RWPE2 (cell line): ENCODE data around the gene EXOC7.
A peak's percentile ranks its signal among the peaks of the same experiment; 100 is the strongest.

Experiments used
- ATAC-seq: fragments of 200-7000 bp; cut with Tn5 transposase; 3 replicates; pipeline ENCODE4 v1.9.1; 2021; ENCODE audit warnings: low read depth
- DNase-seq: peaks from one replicate; pipeline ENCODE4 v3.0.0-alpha.2; 2020; ENCODE audit warnings: low spot score
- H3K27ac ChIP-seq: fragments of 450-650 bp; 2 replicates; pipeline ENCODE4 v1.5.1; 2017; ENCODE audit warnings: mild to moderate bottlenecking; ENCODE audit not compliant: poor library complexity, severe bottlenecking
- H3K27me3 ChIP-seq: fragments of 250-450 bp; sonication (Bioruptor Pico); 2 replicates; pipeline ENCODE4 v1.5.1; 2021; ENCODE audit warnings: mild to moderate bottlenecking, moderate library complexity; ENCODE audit not compliant: insufficient read depth, poor library complexity, severe bottlenecking
- H3K36me3 ChIP-seq: fragments of 250-450 bp; sonication (Bioruptor Pico); 2 replicates; pipeline ENCODE4 v1.5.1; 2020; ENCODE audit warnings: low read depth, mild to moderate bottlenecking, moderate library complexity
- H3K4me1 ChIP-seq: fragments of 250-450 bp; sonication (Bioruptor Pico); 2 replicates; pipeline ENCODE4 v1.5.1; 2021; ENCODE audit warnings: mild to moderate bottlenecking, moderate library complexity; ENCODE audit not compliant: insufficient read depth, poor library complexity, severe bottlenecking
- H3K4me3 ChIP-seq: fragments of 250-450 bp; sonication (Bioruptor Pico); 2 replicates; pipeline ENCODE4 v1.5.1; 2021; ENCODE audit warnings: mild to moderate bottlenecking, moderate library complexity; ENCODE audit not compliant: severe bottlenecking
- H3K9me3 ChIP-seq: fragments of 250-450 bp; sonication (Bioruptor Pico); 2 replicates; pipeline ENCODE4 v1.5.1; 2021; ENCODE audit warnings: mild to moderate bottlenecking, moderate library complexity; ENCODE audit not compliant: severe bottlenecking
- CTCF ChIP-seq: fragments of 450-650 bp; IDR thresholded peaks from one replicate; pipeline ENCODE4 v1.5.1; 2017; ENCODE audit warnings: mild to moderate bottlenecking, moderate library complexity; ENCODE audit not compliant: poor library complexity, severe bottlenecking

The EXOC7 gene

GRCh38 chr17:76150712-76151622, 47.4 kb upstream of the EXOC7 start:
- H3K27ac ChIP-seq, result no peak overlapping the region
- H3K4me3 ChIP-seq, result no peak overlapping the region
- no peaks in the 10 kb centered on the region for H3K27me3 ChIP-seq
- no peaks in the 10 kb centered on the region for H3K9me3 ChIP-seq
- H3K36me3 ChIP-seq, result no peaks in the 10 kb centered on the region
- no peak for DNase-seq
- H3K4me1 ChIP-seq, result no peaks in the 10 kb centered on the region
- ATAC-seq, result no peak
- TF ChIP-seq CTCF, result no peak

GRCh38 chr17:76149214-76149613, 45.6 kb upstream of the EXOC7 start:
- Histone ChIP-seq H3K27ac (no peak overlapping the region), H3K27me3 (no peaks in the 10 kb centered on the region), H3K4me1 (no peaks in the 10 kb centered on the region), H3K36me3 (no peaks in the 10 kb centered on the region), H3K9me3 (no peaks in the 10 kb centered on the region), H3K4me3 (no peak overlapping the region)
- no peak for TF ChIP-seq CTCF
- ATAC-seq, result no peak
- no peak for DNase-seq

GRCh38 chr17:76148015-76148326, 44.4 kb upstream of the EXOC7 start:
- Histone ChIP-seq H3K9me3 (no peaks in the 10 kb centered on the region), H3K4me1 (no peaks in the 10 kb centered on the region), H3K4me3 (no peak overlapping the region), H3K27me3 (no peaks in the 10 kb centered on the region), H3K36me3 (no peaks in the 10 kb centered on the region), H3K27ac (no peak overlapping the region)
- peak; percentile 51 for TF ChIP-seq CTCF
- DNase-seq (no peak), ATAC-seq (no peak)

- H3K4me3 ChIP-seq, result no peak overlapping the region
- no peak for DNase-seq
Measured at GRCh38 chr17:76147211-76148014, 43.8 kb upstream of the EXOC7 start.

More at GRCh38 chr17:76147211-76148014, 43.8 kb upstream of the EXOC7 start:
- H3K9me3 ChIP-seq, result no peaks in the 10 kb centered on the region
- H3K27ac ChIP-seq, result no peak overlapping the region
- no peak for ATAC-seq
- H3K4me1 ChIP-seq, result no peaks in the 10 kb centered on the region
- H3K36me3 ChIP-seq, result no peaks in the 10 kb centered on the region
- no peaks in the 10 kb centered on the region for H3K27me3 ChIP-seq
- TF ChIP-seq CTCF, result peak; percentile 77
